DMS 273 (cell line): ENCODE data around the gene NUMBL.
"Not testable (repeated sequence)": the region's sequence is repeated elsewhere in the genome, so short reads cannot be mapped to it uniquely, and the experiment has no call there.

Source experiments
- DNase-seq: peaks from one replicate; lab custom pipeline; 2025; ENCODE audit not compliant: unreplicated experiment; lab: John Stamatoyannopoulos, UW

NUMBL gene

GRCh38 chr19:40690050-40690692 is at the start of gene NUMBL:
Gene NUMBL, minus strand, starts transcription at chr19:40690651. Its CDS starts 168 bp downstream, at chr19:40690483.
- no peak for DNase-seq

GRCh38 chr19:40739030-40739839 is 48.8 kb upstream of the NUMBL start:
- DNase-seq: no peak

- no peak for DNase-seq
Observed at GRCh38 chr19:40737102-40737644, 46.7 kb upstream of the NUMBL start.

GRCh38 chr19:40736661-40737060 is 46.2 kb upstream of the NUMBL start:
- DNase-seq: no peak

- no peak for DNase-seq
Observed at GRCh38 chr19:40735013-40735771, 44.7 kb upstream of the NUMBL start.

GRCh38 chr19:40733149-40733548 is 42.7 kb upstream of the NUMBL start:
- DNase-seq: no peak

GRCh38 chr19:40732304-40732703 is 41.9 kb upstream of the NUMBL start:
- DNase-seq: not testable (repeated sequence)

GRCh38 chr19:40730065-40730464 is 39.6 kb upstream of the NUMBL start:
- not testable (repeated sequence) for DNase-seq

- no peak for DNase-seq
Observed at GRCh38 chr19:40726279-40726678, 35.8 kb upstream of the NUMBL start.

- DNase-seq: no peak
Observed at GRCh38 chr19:40724855-40725254, 34.4 kb upstream of the NUMBL start.

- no peak for DNase-seq
Observed at GRCh38 chr19:40724315-40724714, 33.9 kb upstream of the NUMBL start.

- DNase-seq: no peak
Observed at GRCh38 chr19:40723661-40724254, 33.3 kb upstream of the NUMBL start.

- DNase-seq: no peak
Observed at GRCh38 chr19:40721936-40722661, 31.6 kb upstream of the NUMBL start.

- DNase-seq: no peak
Observed at GRCh38 chr19:40721140-40721486, 30.7 kb upstream of the NUMBL start.

GRCh38 chr19:40719414-40719894 is 29.0 kb upstream of the NUMBL start:
- DNase-seq: no peak

- DNase-seq: peak; percentile 65
Observed at GRCh38 chr19:40718774-40719391, 28.4 kb upstream of the NUMBL start.

GRCh38 chr19:40717880-40718773 is 27.7 kb upstream of the NUMBL start:
- DNase-seq: peak; percentile 48

GRCh38 chr19:40717325-40717879 is 27.0 kb upstream of the NUMBL start:
- no peak for DNase-seq
